ENCODE measurements around the gene STEAP3.

DNA sequence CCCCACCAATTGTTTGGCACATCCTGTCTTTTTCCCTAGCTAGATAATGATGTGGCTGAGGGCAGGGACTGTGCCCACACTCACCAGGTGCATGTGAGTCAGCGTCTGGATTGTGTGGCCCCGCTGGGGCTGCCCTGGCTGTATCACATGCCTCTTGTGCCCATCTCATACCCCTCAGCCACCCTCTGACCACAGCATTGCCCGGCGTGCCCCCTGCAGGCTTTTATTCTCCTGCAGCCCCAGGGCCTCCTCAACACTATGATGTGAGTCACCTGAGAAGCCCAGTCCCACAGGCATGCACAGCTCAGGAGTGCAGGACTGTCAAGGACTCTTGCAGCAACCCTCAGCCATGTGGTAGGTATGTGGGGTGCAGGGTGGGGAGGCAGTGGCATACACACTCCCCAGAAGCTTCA, 14.8 kb upstream of the STEAP3 start:
- TF ChIP-seq, protein P1, sequence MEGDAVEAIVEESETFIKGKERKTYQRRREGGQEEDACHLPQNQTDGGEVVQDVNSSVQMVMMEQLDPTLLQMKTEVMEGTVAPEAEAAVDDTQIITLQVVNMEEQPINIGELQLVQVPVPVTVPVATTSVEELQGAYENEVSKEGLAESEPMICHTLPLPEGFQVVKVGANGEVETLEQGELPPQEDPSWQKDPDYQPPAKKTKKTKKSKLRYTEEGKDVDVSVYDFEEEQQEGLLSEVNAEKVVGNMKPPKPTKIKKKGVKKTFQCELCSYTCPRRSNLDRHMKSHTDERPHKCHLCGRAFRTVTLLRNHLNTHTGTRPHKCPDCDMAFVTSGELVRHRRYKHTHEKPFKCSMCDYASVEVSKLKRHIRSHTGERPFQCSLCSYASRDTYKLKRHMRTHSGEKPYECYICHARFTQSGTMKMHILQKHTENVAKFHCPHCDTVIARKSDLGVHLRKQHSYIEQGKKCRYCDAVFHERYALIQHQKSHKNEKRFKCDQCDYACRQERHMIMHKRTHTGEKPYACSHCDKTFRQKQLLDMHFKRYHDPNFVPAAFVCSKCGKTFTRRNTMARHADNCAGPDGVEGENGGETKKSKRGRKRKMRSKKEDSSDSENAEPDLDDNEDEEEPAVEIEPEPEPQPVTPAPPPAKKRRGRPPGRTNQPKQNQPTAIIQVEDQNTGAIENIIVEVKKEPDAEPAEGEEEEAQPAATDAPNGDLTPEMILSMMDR (IDR thresholded peaks at IDR 0.05) = no peak
- no peak for TF ChIP-seq POLR2A (IDR thresholded peaks at IDR 0.05)
